A549 (cell line): ENCODE measurements around the gene PMP22.

Experiments
- CTCF ChIP-seq: fragments of >200 bp; sonication (Bioruptor Twin); formaldehyde crosslinking; IDR thresholded peaks from 3 replicates; pipeline ENCODE4 v1.5.1; 2016
- ESRRA ChIP-seq: fragments of 150-350 bp; IDR thresholded peaks from 2 replicates; pipeline ENCODE4 v1.6.1; 2014; ENCODE audit warnings: mild to moderate bottlenecking, low read length, borderline replicate concordance
- MYC ChIP-seq: IDR thresholded peaks from 2 replicates; pipeline ENCODE4 v1.6.1; 2012; ENCODE audit warnings: mild to moderate bottlenecking, inconsistent platforms, low read length, improper control_type of control experiment, borderline replicate concordance
- TF ChIP-seq, protein P1 (sequence below): fragments of 200-600 bp; sonication (generic); IDR thresholded peaks from 2 replicates; pipeline ENCODE4 v1.6.1; 2016; ENCODE audit warnings: antibody characterized with exemption, mild to moderate bottlenecking, moderate library complexity

GRCh38 chr17:15289285-15290183, 24.4 kb upstream of the PMP22 start:
- no peak for TF ChIP-seq MYC
- TF ChIP-seq, protein P1, sequence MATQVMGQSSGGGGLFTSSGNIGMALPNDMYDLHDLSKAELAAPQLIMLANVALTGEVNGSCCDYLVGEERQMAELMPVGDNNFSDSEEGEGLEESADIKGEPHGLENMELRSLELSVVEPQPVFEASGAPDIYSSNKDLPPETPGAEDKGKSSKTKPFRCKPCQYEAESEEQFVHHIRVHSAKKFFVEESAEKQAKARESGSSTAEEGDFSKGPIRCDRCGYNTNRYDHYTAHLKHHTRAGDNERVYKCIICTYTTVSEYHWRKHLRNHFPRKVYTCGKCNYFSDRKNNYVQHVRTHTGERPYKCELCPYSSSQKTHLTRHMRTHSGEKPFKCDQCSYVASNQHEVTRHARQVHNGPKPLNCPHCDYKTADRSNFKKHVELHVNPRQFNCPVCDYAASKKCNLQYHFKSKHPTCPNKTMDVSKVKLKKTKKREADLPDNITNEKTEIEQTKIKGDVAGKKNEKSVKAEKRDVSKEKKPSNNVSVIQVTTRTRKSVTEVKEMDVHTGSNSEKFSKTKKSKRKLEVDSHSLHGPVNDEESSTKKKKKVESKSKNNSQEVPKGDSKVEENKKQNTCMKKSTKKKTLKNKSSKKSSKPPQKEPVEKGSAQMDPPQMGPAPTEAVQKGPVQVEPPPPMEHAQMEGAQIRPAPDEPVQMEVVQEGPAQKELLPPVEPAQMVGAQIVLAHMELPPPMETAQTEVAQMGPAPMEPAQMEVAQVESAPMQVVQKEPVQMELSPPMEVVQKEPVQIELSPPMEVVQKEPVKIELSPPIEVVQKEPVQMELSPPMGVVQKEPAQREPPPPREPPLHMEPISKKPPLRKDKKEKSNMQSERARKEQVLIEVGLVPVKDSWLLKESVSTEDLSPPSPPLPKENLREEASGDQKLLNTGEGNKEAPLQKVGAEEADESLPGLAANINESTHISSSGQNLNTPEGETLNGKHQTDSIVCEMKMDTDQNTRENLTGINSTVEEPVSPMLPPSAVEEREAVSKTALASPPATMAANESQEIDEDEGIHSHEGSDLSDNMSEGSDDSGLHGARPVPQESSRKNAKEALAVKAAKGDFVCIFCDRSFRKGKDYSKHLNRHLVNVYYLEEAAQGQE = no peak
- no peak for TF ChIP-seq CTCF
- no peak for TF ChIP-seq ESRRA
